ENCODE results near the gene RAPGEF4. TPM values are rescaled to one million over a fixed set of nuclear protein-coding genes. Genes with fewer than 3 reads are reported as not detected.

RAPGEF4 gene
- total and polyA plus RNA-seq, 2 of the 4 experiments (the other 2 are of a cell fraction): 1.7 to 3.2 TPM

DNA sequence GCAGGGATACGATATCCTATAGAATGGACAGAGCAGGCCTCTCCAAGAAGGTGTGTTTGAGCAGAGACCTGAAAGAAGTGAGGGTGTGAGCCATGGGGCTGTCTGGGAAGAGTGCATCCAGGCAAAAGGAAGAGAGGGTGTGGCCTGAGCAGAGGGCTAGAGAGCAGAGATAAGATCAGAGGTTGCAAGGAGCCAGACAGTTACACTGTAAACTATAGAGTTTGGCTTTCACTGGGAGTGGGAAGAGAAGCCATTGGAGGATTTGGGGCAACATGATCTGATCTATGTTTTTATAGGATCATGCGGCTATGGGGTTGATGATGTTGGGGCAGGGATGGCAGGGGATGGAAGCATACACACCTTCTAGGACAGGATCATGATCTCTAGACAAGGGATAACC, 215.9 kb downstream of the RAPGEF4 start:
- BruUV-seq (replicated peaks): no TSS peak
- Histone ChIP-seq H3K18ac (ENCODE audit: low read depth, low read length) (no peak overlapping the region), H4K20me1 (ENCODE audit: insufficient read depth, low read length) (no peaks in the 10 kb centered on the region), H2AK5ac (ENCODE audit: low read depth, low read length) (no peak overlapping the region), H3K9ac (ENCODE audit: low read depth, low read length) (no peak overlapping the region), H3K14ac (replicated peaks; ENCODE audit: low read depth, low read length) (no peak overlapping the region), H2BK120ac (ENCODE audit: low read depth, low read length) (no peak overlapping the region), H3K23ac (ENCODE audit: low read depth, low read length) (no peak overlapping the region), H3K27ac (ENCODE audit: insufficient read depth, low read length) (no peak overlapping the region), H4K8ac (ENCODE audit: low read depth in 2 of 2, low read length in 2 of 2) (no peak overlapping the region), H3K4me3 (ENCODE audit: insufficient read depth, low read depth, low read length) (no peak overlapping the region), H2BK15ac (ENCODE audit: low read depth, low read length) (no peak overlapping the region), H4K5ac (ENCODE audit: low read depth, low read length) (no peak overlapping the region), H2AFZ (replicated peaks; ENCODE audit: low read length, poor library complexity) (no peak overlapping the region), H3K9me3 (ENCODE audit: control insufficient read depth, insufficient read depth, low read length) (no peaks in the 10 kb centered on the region), H3K56ac (ENCODE audit: extremely low read depth, insufficient read depth, low read length) (no peak overlapping the region), H3K4me2 (ENCODE audit: low read depth, low read length) (no peak overlapping the region), H3K79me1 (ENCODE audit: low read depth in 1 of 2, low read length in 2 of 2) (no peaks in the 10 kb centered on the region), H2BK5ac (ENCODE audit: low read depth, low read length, poor library complexity, severe bottlenecking) (no peak overlapping the region), H3K36me3 (ENCODE audit: control insufficient read depth, insufficient read depth, low read length) (no peaks in the 10 kb centered on the region), H3K9me1 (ENCODE audit: insufficient read depth, low read length) (0 out of 2 replicates have a peak, but pooled peaks cover 4% of the 10 kb centered on the region), H3K4ac (ENCODE audit: low read depth, low read length) (no peak overlapping the region), H2AK9ac (replicated peaks; ENCODE audit: low read depth, low read length, poor library complexity) (no peak overlapping the region), H3K4me1 (ENCODE audit: control insufficient read depth, insufficient read depth, low read length) (peaks cover 11% of the 10 kb centered on the region), H4K91ac (ENCODE audit: insufficient read depth, low read depth, low read length) (no peak overlapping the region), H3K27me3 (ENCODE audit: control insufficient read depth, insufficient read depth, low read length) (no peaks in the 10 kb centered on the region), H2BK20ac (ENCODE audit: low read depth, low read length) (no peak overlapping the region)
- WGBS, 2 experiments (ENCODE audit: extremely low coverage in 2 of 2, insufficient read length in 1 of 2): 85% methylated on average over 1 of the region's 2 CpGs; no CpG with 5 or more reads in 1 of the 2 experiments
- ChIA-PET CTCF (no interaction called here), POLR2A (ENCODE audit: unreplicated experiment) (no interaction called here)
- DNase-seq (no peak), ATAC-seq (ENCODE audit: low read depth) (no peak)
- dilution Hi-C loops (cut with HindIII; ENCODE audit: low sequenced_read_pairs, unreplicated experiment): no loop called here
- in situ Hi-C loops (cut with MboI; ENCODE audit: low sequenced_read_pairs): no loop called here
- intact Hi-C loops (cut with micrococcal nuclease): no loop called here
- TF ChIP-seq FOS (IDR thresholded peaks at IDR 0.05; ENCODE audit: low read depth, low read length) (no peak), CHD1 (IDR thresholded peaks at IDR 0.05; ENCODE audit: low read depth, low read length) (no peak), SMC3 (IDR thresholded peaks at IDR 0.05; ENCODE audit: low read depth, low read length) (no peak), RCOR1 (IDR thresholded peaks at IDR 0.05; ENCODE audit: insufficient replicate concordance, low read length) (no peak), BHLHE40 (IDR thresholded peaks at IDR 0.05; ENCODE audit: low read depth, low read length) (no peak), MAFK (IDR thresholded peaks at IDR 0.05; ENCODE audit: low read depth, low read length) (no peak)
- TF ChIP-seq, protein P1, sequence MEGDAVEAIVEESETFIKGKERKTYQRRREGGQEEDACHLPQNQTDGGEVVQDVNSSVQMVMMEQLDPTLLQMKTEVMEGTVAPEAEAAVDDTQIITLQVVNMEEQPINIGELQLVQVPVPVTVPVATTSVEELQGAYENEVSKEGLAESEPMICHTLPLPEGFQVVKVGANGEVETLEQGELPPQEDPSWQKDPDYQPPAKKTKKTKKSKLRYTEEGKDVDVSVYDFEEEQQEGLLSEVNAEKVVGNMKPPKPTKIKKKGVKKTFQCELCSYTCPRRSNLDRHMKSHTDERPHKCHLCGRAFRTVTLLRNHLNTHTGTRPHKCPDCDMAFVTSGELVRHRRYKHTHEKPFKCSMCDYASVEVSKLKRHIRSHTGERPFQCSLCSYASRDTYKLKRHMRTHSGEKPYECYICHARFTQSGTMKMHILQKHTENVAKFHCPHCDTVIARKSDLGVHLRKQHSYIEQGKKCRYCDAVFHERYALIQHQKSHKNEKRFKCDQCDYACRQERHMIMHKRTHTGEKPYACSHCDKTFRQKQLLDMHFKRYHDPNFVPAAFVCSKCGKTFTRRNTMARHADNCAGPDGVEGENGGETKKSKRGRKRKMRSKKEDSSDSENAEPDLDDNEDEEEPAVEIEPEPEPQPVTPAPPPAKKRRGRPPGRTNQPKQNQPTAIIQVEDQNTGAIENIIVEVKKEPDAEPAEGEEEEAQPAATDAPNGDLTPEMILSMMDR (conservative IDR thresholded peaks at IDR 0.05; ENCODE audit: low read depth, low read length): no peak

Measured in IMR-90 (cell line).